ENCODE data around the gene TGDS.

GRCh38 chr13:94612050-94612449 is 16.1 kb upstream of the TGDS start:
- TF ChIP-seq POLR2A (IDR thresholded peaks at IDR 0.05) (no peak), CTCF (IDR thresholded peaks at IDR 0.05) (no peak)
